GM18517 (cell line): ENCODE results near the gene KIF23.
"Not testable (repeated sequence)": the region's sequence is repeated elsewhere in the genome, so short reads cannot be mapped to it uniquely, and the experiment has no call there.

Experiments used
- ATAC-seq: cut with Tn5 transposase; IDR thresholded peaks from one replicate; pipeline ENCODE4 v1.9.1; 2021; ENCODE audit warnings: mild to moderate bottlenecking, moderate library complexity; ENCODE audit not compliant: unreplicated experiment

The KIF23 gene

DNA sequence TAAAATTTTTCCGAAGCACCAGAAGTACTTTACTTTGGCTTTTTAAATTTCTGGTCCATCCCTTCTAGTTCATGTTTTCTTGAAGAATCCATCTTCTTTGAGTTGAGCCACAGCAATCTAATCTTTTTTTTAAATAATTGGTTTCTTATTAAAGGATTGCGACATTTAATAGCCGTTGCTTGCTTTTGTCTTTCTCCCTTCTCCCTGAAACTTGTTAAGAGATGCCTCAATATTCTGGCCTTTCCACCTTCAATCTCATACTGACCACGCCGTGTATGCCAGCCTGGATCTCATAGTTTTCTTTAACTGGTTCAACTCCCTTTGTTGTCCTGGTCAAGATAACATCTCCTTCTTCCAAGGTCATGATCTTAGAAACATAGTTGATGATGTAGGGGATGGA, 20.1 kb downstream of the KIF23 start:
- no peak for ATAC-seq

DNA sequence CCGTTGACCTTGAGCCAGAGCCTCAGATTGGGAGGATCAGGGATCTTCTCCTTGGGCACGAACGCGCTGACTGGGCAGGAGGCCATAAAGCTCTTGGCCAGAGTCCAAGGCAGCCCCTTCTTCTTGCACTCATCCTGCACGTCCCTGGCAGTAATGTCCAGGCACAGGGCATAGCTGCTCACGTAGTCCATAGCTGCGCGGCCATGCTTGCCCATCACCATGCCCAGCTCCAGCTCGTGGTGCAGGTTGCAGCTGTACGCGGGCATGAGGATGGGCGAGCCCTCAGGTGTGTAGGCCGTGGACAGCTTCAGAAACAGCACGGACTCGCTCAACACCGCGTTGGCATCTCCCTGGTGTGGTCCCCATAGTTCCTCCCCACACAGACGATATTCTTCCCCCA, 20.5 kb downstream of the KIF23 start:
- no peak for ATAC-seq

DNA sequence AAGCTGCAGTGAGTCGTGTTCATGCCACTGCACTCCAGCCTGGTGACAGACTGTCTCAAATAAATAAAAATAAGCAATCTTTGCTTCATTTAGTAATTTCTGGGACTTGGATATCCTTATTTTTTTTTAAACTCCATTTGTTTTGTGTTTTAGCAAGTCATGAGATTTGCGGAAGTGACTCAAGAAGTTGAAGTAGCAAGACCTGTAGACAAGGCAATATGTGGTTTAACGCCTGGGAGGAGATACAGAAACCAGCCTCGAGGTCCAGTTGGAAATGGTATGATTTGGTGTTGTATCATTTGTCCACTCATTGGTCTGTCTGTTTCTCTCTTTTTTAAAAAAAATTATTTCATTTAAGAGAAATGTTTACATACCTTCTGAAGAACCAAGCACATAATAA, 21.8 kb downstream of the KIF23 start:
- ATAC-seq = no peak

DNA sequence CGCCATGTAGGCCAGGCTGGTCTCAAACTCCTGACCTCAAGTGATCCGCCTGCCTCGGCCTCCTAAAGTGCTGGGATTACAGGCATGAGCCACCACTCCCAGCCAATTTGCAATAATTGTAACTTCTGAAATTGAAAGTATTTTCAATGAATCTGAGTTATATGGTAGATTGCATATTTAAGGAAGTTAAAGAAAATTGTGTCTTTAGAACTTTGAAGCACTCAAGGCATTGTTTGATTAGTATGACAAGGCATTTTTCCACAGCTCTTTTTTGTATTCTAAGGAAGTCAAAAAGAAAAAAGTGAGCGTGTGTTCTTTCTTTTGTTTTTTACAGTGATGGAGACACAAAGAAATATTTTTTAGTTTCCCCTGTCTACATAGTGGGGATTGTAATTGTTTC, 22.8 kb downstream of the KIF23 start:
- ATAC-seq = no peak

DNA sequence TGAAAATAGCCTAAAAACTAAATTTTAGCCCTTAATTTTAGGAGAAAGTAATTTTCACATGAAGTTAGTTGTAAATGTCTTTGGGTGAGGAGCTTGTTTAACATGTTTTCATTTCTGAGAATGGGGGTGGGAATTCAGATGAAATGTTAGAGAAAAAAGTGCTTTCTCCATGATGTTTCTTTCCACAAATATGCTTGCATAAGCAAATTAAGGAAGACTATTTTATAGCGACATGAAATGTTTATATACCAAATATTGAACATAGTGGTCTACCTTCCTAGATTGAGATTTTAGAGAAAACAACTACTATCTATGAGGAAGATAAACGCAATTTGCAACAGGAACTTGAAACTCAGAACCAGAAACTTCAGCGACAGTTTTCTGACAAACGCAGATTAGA, 25.5 kb downstream of the KIF23 start:
- no peak for ATAC-seq

DNA sequence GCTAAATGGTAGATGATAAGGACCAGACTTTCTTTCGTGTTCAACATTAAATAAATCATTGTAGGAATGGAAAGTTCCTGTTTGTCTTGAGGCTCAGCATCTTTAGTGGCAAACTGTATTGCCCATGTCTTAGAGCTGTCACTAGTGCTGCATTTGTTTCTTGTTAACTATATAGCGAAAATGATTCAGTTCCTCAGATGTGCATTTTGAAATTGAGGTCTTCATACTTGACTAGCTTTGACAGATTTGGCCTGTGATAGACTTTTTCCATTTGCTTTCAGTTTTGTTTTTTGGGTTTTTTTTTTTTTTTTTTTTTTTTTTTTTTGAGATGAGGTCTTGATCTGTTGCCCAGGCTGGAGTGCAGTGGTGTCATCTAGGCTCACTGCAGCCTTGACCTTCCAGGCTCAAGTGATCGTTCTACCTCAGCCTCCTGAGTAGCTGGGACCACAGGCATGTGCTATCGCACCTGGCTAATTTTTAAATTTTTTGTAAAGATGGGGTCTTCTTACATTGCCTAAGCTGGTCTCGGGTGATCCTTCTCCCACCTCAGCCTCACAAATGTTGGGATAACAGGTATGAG, 29.0 kb downstream of the KIF23 start:
- no peak for ATAC-seq

DNA sequence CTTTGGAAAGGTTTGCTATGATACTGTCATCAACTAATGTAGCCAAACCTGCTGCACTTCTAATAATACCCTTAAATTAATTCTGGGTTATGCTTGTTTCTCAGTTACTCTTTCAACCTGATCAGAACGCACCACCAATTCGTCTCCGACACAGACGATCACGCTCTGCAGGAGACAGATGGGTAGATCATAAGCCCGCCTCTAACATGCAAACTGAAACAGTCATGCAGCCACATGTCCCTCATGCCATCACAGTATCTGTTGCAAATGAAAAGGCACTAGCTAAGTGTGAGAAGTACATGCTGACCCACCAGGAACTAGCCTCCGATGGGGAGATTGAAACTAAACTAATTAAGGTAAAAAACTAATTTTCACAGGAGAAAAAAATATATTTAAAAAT, 30.5 kb downstream of the KIF23 start:
- ATAC-seq = no peak

DNA sequence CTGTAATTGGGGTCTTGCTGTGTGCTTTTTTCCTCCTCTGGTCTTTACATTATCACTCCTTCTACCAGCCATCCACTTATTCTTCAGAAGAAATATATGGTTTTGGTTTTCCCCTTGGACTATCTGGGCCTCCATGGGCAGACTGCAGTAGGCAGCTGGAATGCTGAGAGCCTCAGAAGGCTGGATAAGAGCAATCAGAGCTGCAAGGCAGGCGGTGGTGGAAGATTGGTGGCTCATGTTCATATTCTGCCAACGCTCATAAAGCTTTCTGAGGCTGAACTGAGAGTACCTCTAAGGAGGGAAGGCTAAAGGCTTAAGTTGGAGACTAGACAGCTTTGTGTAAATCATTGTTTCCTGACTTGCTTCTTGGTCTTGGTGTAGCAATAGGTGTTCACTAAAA, 32.8 kb downstream of the KIF23 start:
- no peak for ATAC-seq

DNA sequence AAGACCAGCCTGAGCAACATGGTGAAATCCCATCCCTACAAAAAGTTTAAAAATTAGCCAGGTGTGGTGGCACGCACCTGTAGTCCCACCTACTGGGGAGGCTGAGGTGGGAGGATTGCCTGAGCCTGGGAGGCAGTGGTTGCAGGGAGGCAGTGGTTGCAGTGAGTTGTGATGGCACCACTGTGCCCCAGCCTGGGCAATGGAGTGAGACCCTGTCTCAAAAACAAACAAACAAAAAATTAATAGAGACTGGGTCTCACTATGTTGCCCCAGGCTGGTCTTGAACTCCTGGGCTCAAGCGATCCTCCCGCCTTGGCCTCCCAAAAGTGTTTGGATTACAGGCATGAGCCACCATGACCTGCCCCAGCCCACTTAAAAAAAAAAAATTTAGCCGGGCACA, 36.1 kb downstream of the KIF23 start:
- ATAC-seq = not testable (repeated sequence)

DNA sequence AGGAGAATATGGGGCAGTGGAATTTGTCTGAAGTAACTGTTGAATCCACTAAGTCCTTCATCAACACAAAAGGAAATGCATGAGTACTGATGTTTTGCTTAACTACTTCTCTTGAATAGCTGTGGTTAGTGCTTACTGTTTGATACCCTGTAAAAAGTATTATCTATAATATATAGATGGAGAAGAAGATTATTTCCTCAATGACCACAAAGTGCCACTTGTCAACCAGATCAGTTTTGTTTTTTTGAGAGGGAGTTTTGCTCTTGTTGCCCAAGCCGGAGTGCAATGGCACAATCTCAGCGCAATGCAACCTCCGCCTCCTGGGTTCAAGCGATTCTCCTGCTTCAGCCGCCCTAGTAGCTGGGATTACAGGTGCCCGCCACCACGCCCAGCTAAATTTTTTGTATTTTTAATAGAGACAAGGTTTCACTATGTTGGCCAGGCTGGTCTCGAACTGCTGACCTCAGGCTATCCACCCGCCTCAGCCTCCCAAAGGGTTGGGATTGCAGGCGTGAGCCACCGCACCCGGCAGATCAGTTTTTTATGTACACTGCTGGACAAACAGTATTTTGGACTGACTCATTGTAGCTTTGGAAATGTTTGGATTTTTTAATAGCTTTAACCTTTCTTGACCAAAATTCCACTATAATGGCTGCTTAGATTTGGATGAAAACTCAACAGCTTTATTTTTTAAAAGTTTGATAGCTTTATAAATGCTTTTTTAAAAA, 37.0 kb downstream of the KIF23 start:
- no peak for ATAC-seq

DNA sequence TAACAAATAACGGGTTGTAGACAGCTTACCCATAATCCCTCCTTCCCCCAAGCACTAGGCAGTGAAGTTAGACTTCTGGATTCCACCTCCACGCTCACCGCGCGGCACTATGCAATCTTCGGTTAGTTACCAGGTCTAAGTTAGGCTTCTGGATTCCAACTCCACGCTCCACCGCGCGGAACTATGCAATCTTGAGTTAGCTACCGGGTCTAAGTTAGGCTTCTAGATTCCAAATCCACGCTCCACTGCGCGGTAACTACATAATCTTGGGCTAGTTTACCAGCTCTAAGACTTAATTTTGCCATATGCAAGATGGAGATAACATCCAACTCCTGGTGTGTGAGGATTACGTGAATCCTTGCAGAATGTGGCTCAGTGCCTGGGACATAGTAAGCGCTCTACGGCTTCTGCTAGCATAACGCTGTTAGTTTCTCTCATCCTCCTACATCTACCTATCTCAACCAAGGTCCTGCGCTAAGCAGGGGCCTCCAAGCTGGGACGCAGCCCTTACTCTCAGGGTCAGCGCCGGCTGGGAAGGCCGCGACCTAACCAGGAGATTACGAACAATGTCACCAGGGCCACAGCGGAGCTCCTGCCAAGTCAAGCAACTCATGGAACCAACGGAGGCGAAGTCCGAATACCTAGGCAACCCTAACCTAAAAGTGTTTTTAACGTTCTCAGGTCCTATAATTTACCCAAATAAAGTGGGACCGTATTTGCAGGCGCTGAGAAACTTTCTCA, 38.0 kb downstream of the KIF23 start:
- no peak for ATAC-seq

DNA sequence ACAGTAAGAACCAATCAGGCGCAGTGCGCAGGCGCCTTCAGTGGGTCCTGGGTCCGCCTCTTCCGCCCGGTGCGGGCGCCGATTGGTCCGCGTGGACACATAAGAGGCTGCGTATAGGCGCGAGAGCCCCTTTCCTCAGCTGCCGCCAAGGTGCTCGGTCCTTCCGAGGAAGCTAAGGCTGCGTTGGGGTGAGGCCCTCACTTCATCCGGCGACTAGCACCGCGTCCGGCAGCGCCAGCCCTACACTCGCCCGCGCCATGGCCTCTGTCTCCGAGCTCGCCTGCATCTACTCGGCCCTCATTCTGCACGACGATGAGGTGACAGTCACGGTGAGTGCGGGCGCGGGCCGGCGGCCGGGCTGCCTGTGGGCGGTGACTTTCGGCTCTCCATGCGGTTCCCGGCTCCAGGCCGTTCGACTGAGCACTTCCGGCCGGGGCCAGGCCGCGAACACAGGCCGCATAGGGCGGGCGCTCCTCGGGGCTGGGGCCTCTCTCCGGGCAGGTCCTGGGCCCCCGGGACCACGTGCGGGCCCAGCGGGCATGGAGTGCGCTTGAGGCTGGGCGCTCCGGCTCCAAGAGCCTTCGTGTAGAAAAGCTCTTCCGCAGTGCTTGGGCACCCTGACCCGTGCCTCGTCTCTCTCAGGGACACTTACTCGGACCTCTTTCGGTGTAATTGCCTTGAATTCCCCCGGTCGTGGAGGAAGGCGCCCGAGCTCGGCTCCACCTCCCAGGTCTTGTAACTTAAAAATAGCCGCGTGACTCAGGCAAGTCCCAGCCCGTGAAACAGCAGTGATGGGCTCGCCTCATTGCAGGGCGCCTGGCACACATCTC, 38.8 kb downstream of the KIF23 start, which contains the start of gene RPLP1:
Gene RPLP1, plus strand, starts transcription at position 127 of the 830 bp plus-strand sequence. Its CDS starts 131 bp downstream, at position 258.
- ATAC-seq = peak; percentile 75

DNA sequence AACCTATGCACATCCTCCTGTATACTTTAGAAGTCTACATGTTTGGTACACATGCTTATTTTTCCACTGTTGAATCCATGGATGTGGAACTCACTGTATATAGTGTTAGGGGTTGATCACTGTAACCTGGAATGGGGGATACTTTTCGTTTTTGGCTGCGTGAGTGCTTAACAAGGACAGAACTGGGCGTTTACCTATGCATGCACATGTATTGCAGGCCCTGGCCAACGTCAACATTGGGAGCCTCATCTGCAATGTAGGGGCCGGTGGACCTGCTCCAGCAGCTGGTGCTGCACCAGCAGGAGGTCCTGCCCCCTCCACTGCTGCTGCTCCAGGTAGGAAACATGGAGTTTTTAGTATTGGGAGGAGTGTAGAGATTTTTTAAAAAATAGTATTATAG, 40.8 kb downstream of the KIF23 start:
- no peak for ATAC-seq

DNA sequence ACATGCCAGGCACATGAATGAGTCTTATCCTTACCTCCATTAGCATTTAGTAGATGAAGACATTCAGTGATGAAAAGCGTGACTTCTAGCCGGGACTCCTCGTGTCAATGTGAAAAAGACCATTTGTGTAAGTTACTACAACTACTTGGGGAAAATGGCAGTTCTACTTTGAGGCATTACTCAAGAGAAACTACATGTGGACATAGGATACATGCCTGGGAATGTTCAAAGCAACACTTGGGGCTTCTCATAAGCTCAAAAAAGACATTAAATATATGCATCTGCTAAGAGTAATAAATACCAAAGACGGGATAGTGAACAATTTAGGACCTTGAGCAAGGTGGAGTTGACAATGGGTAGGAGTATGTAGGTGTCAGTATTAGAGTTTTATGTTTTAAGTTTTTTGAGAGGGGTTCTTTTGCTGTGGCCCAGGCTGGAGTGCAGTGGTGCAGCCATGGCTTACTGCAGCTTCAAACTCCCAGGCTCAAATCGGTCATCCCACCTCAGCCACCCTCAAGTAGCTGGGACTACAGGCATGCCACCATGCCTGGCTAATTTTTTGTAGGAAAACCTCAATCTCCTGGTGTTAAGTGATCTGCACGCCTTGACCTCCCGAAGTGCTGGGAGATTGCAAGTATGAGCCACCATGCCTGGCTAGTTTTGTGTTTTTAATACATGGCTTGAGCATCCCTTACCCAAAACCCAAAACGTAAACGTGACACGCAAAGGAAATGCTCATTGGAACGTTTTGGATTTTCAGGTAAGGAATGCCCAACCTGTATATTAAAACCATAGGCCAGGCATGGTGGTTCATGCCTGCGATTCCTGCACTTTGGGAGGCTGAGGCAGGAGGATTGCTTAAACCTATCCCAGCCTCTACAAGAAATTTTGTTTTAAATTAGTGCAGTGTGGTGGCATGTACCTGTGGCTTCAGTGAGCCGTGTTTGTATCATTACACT, 42.3 kb downstream of the KIF23 start:
- ATAC-seq = no peak

DNA sequence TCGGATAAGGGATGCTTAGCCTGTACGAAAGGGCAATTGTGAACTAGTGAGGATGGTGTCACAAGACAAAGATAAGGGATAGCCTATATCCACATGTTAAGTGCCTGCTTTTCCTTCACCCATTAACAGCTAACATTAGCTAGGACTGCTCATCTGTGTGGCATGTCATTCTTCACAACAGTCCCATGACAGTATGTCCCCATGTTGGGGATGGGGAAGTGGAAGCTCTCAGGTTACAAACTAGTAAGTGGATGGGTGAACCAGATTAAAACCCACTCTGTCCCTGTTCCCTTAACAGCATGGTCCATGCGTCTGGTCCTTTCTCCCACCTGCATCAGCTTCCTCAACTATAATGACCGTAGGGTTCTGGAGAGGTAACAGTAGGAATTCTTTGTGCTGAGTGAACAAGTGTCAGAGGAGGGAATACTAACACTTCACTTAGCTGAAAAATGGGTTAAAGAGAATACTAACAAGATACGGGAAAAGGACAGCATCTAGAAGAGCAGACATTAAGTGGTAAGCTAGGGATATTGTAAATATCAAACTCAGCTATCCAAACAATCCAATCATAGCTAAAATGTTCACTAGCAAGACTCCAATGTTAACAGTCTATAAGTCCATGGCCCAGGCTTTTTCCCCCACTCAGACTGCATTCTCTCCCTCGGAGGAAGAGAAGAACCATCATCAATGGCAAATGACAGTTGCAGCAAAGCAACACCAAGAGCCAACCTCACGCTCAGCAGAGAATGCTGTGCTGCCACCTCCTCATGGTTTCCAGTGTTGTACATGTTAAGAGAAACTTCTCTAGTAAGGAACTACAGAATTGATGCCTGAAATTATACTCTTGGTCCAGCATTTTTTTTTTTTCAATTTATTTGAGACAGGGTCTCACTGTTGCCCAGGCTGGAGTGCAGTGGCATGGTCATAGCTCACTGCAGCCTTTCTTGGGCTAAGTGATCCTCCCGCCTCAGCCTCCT, 43.4 kb downstream of the KIF23 start:
- ATAC-seq = no peak

DNA sequence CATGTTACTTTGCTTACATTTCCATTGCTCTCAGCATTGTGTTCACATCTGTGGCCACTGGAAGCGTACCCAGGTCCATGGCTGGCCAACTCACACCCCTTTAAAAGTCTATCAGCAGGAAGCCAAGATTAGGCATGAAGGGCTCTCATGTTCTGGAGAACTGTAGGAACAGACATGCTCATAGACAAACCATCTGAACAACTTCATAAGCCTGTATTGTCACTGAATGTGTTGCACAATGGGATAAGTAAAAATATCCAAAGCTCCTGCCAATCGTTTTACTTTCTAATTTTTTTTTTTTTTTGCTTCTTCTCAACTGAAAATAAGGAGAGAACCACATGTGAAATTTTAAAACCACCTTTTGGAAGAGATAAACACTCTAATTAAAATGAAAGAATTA, 44.9 kb downstream of the KIF23 start:
- ATAC-seq = no peak

DNA sequence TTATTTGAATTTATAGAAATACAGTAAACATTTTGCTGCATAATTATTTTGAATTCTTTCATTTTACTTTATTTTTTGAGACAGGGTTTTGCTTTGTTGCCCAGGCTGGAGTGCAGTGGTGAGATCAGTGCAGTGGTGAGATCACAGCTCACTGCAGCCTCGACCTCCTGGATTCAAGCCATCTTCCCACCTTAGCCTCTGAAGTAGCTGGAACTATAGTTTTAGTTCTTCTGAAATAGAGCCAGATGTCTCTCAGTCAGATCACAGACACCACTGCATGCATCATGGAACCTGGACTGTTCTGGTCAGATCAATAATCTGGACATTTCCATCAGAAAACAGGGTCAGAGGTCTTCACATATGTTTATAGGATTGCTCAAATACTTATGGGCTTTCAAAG, 46.3 kb downstream of the KIF23 start:
- ATAC-seq = no peak

DNA sequence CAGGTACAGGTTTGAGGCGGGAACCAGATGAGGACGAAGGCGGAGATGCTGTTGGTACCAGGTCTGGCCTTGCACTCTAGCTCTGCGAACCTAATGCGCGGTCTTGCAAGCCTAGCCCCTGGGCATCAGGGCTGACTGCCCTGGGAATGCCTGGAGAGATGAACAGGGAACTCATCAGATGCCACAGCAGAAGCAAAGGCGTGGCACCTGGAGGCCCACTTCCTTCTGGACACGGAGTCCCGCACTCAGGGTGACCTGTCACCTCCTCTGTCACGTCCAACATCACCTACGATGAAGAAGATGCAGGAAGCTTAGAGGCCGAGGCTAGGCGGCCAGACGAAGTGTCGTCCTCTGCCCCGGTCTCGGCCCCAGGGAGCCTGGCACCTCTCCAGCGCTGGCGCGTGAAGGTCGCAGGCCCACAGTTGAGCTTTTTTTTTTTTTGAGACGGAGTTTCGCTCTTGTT, 47.9 kb downstream of the KIF23 start:
- ATAC-seq = no peak
